Ishikawa (cell line): ENCODE data around the gene SLIT3.

ENCODE experiments used
- CEBPB ChIP-seq: IDR thresholded peaks from 2 replicates; pipeline ENCODE4 v1.6.1; 2012
- CREB1 ChIP-seq: IDR thresholded peaks from 2 replicates; pipeline ENCODE4 v1.6.1; 2012; ENCODE audit warnings: low read depth
- EGR1 ChIP-seq: IDR thresholded peaks from 2 replicates; pipeline ENCODE4 v1.6.1; 2012
- EP300 ChIP-seq: IDR thresholded peaks from 2 replicates; pipeline ENCODE4 v1.6.1; 2012; ENCODE audit warnings: borderline replicate concordance
- FOXM1 ChIP-seq: IDR thresholded peaks from 2 replicates; pipeline ENCODE4 v1.6.1; 2012; ENCODE audit warnings: low read depth, borderline replicate concordance
- MAX ChIP-seq: IDR thresholded peaks from 2 replicates; pipeline ENCODE4 v1.6.1; 2012
- NFIC ChIP-seq: IDR thresholded peaks from 2 replicates; pipeline ENCODE4 v1.6.1; 2012
- RAD21 ChIP-seq: IDR thresholded peaks from 2 replicates; pipeline ENCODE4 v1.6.1; 2012; ENCODE audit warnings: low read depth
- REST ChIP-seq: IDR thresholded peaks from 2 replicates; pipeline ENCODE4 v1.6.1; 2012; ENCODE audit warnings: low read depth, mild to moderate bottlenecking
- TAF1 ChIP-seq: IDR thresholded peaks from 2 replicates; pipeline ENCODE4 v1.6.1; 2012; ENCODE audit warnings: low read depth, mild to moderate bottlenecking
- TCF12 ChIP-seq: IDR thresholded peaks from 2 replicates; pipeline ENCODE4 v1.6.1; 2012; ENCODE audit warnings: low read depth
- TEAD4 ChIP-seq: IDR thresholded peaks from 2 replicates; pipeline ENCODE4 v1.6.1; 2012
- USF1 ChIP-seq: IDR thresholded peaks from 2 replicates; pipeline ENCODE4 v1.6.1; 2012
- YY1 ChIP-seq: IDR thresholded peaks from 2 replicates; pipeline ENCODE4 v1.6.1; 2012; ENCODE audit warnings: low read depth
- ZBTB7A ChIP-seq: IDR thresholded peaks from 2 replicates; pipeline ENCODE4 v1.6.1; 2012; ENCODE audit warnings: low read depth

Gene SLIT3

GRCh38 chr5:168766426-168766700, 534.6 kb downstream of the SLIT3 start:
- TF ChIP-seq CREB1 (no peak), NFIC (no peak), MAX (no peak), CEBPB (no peak), YY1 (no peak), RAD21 (no peak), TCF12 (no peak), REST (no peak)

- TF ChIP-seq CEBPB = no peak
- TF ChIP-seq CREB1 = no peak
- TF ChIP-seq ZBTB7A = no peak
Measured at GRCh38 chr5:168765551-168766425, 535.2 kb downstream of the SLIT3 start.

GRCh38 chr5:168765086-168765550, 535.8 kb downstream of the SLIT3 start:
- TF ChIP-seq TEAD4 = no peak
- no peak for TF ChIP-seq TAF1
- TF ChIP-seq CREB1 = no peak
- no peak for TF ChIP-seq NFIC
- TF ChIP-seq RAD21 = no peak
- TF ChIP-seq REST = no peak
- no peak for TF ChIP-seq CEBPB
- TF ChIP-seq TCF12 = no peak
- no peak for TF ChIP-seq USF1
- TF ChIP-seq FOXM1 = no peak
- no peak for TF ChIP-seq MAX
- TF ChIP-seq ZBTB7A = no peak
- no peak for TF ChIP-seq EP300
- TF ChIP-seq YY1 = no peak
- no peak for TF ChIP-seq EGR1

- TF ChIP-seq YY1 (no peak), CREB1 (no peak), ZBTB7A (no peak), TEAD4 (no peak), CEBPB (no peak), NFIC (no peak), TCF12 (no peak), TAF1 (no peak), RAD21 (no peak), MAX (no peak), USF1 (no peak), REST (no peak), EP300 (no peak), FOXM1 (no peak)
Measured at GRCh38 chr5:168756453-168757391, 544.2 kb downstream of the SLIT3 start.
